ENCODE results near the gene ENDOU.

- no peak for TF ChIP-seq CTCF (IDR thresholded peaks at IDR 0.05; ENCODE audit: insufficient read depth, low read depth, low read length)
- TF ChIP-seq EZH2 (IDR thresholded peaks at IDR 0.05; ENCODE audit: insufficient read depth, low read length): no peak
These were observed 53.2 kb downstream of the ENDOU start for GRCh38 chr12:47672068-47672467.

Data from astrocyte (in vitro differentiated cells and primary cell).